H7 (cell line): ENCODE measurements around the gene TRAPPC12. TPM values are rescaled to one million over a fixed set of nuclear protein-coding genes. Genes with fewer than 3 reads are reported as not detected.

Experiments
- DNase-seq: peaks from one replicate; pipeline ENCODE4 v3.0.0; 2012
- H3K27me3 ChIP-seq: 2 replicates; pipeline ENCODE4 v1.6.0; 2011; ENCODE audit warnings: mild to moderate bottlenecking, low read length; ENCODE audit not compliant: control insufficient read depth, insufficient read depth
- H3K36me3 ChIP-seq: replicated peaks from 2 replicates; pipeline ENCODE4 v1.5.1; 2011; ENCODE audit warnings: low read length; ENCODE audit not compliant: control insufficient read depth, insufficient read depth
- H3K4me3 ChIP-seq: 2 replicates; pipeline ENCODE4 v1.5.1; 2011; ENCODE audit warnings: low read depth, mild to moderate bottlenecking, control low read depth, low read length, moderate library complexity; ENCODE audit not compliant: insufficient read depth
- total RNA-seq: library from RNA; depleted of rRNA; stranded (reverse); fragments of >200 nt; shearing (Covaris generic); gene quantifications from 2 replicates; pipeline ENCODE4 v1.2.3, GENCODE V29; 2014; rRNA removed

The TRAPPC12 gene
- total RNA-seq, 1 experiment from 2014 or later: 62.2 TPM

DNA sequence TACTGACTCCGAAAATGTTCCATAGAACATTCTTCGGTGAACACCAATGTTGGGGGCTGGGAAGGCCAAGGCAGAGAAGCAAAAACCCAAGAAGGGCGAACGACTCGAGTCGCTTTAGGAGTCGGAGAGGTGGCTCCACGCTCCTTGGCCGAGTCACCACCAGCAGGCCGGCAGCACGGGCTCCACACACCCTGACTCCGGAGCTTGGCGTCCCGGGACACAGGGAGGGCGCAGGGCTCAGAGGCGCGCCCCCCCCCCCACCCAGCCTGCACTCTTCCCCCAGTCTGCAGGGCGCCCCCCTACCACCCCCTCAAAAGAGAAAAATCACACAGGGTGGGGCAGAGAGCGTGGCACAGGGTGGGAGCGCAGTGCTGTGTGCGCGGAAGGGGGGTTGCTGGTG is 147.4 kb downstream of the TRAPPC12 start:
- Histone ChIP-seq H3K4me3 (no peak overlapping the region), H3K36me3 (no peaks in the 10 kb centered on the region), H3K27me3 (no peaks in the 10 kb centered on the region; the same call in 1 of the 2 replicates)
- DNase-seq: peak; percentile 47

DNA sequence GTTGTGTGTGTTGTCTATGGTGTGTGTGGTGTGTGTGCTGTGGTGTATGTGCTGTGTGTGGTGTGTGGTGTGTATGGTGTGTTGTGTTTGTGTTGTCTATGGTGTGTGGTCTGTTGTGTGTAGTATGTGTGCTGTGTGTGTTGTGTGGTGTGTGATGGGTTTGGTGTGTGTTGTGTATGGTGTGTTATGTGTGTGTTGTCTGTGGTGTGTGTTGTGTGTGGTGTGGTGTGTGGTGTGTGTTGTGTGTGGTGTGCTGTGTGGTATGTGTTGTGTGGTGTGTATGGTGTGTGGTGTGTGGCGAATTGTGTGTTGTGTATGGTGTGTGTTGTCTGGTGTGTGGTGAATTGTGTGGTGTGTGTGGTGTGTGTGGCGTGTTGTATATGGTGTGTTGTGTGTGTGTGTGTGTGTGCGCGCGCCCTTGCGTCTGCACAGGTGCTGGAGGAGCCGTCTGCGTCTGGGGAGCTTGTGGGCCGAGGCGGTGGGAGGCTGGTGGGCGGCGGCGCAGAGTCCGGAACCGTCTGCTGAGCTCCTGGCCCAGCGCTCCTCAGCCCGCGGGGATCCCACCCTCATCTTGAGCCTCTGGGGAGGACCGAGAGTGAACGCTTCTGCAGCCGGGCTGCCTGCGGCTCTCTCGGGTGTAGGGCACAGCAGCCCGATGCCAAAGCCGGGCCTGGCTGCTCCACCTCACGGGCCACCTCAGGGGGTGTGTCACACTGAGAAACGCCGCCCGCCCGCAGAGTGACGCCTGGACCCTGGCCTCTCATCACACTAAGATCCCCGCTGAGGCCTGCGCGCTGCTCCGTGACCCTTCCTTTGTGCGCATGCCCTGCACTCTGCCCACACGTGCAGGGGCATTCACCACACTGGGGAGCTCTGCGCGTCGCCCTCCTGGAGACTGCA is 148.6 kb downstream of the TRAPPC12 start:
- Histone ChIP-seq H3K27me3 (no peaks in the 10 kb centered on the region; the same call in 1 of the 2 replicates), H3K4me3 (no peak overlapping the region), H3K36me3 (no peaks in the 10 kb centered on the region; the same call in 1 of the 2 replicates)
- peak; percentile 69 for DNase-seq

Other genes with a start within 250 kb of the TRAPPC12 start
- 52.6 and 60.4 TPM in 2 replicates for gene EIPR1, start 1.9 kb upstream of the TRAPPC12 start, total RNA-seq
- gene ADI1, start 139.8 kb downstream of the TRAPPC12 start, total RNA-seq: 19.8 and 21.0 TPM in 2 replicates
- 40.4 and 42.8 TPM in 2 replicates for gene RNASEH1, start 178.6 kb downstream of the TRAPPC12 start, total RNA-seq
- 2,082 and 2,647 TPM in 2 replicates for gene RPS7, start 195.6 kb downstream of the TRAPPC12 start, total RNA-seq
- gene COLEC11, start 215.4 kb downstream of the TRAPPC12 start, total RNA-seq: 0.07 TPM in 1 of 2 replicates, not detected in the other